Activated effector memory CD4-positive, alpha-beta T cell treated with anti-CD3 and anti-CD28 coated beads, Interleukin-2, amount 50 U/mL, for 16 hours (primary cell): ENCODE measurements around the gene PLA2G6.

ENCODE experiments used
- DNase-seq: peaks from one replicate; pipeline ENCODE4 v3.0.0-alpha.2; 2020

The PLA2G6 gene

GRCh38 chr22:38067028-38067415, 114.6 kb downstream of the PLA2G6 start:
- no peak for DNase-seq

GRCh38 chr22:38066381-38067027, 115.1 kb downstream of the PLA2G6 start:
- no peak for DNase-seq

GRCh38 chr22:38065539-38065938, 116.1 kb downstream of the PLA2G6 start:
- DNase-seq, result no peak

GRCh38 chr22:38062791-38063190, 118.8 kb downstream of the PLA2G6 start:
- no peak for DNase-seq
